Activated CD4-positive, alpha-beta T cell treated with anti-CD3 and anti-CD28 coated beads, Interleukin-2, amount 50 U/mL, for 48 hours (primary cell): ENCODE results near the gene RASGRP4.

Experiments used
- DNase-seq, 2 experiments: peaks; one replicate each; pipeline ENCODE4 v3.0.0-alpha.2; 2020

The RASGRP4 gene

GRCh38 chr19:38387550-38388348 is 38.3 kb downstream of the RASGRP4 start, which contains the start of gene GGN:
Gene GGN, minus strand, starts transcription at chr19:38388034. Its CDS starts 773 bp downstream, at chr19:38387261.
- peak; percentile 86 to 89 for DNase-seq

- no peak for DNase-seq
Observed at GRCh38 chr19:38386971-38387549, 39.0 kb downstream of the RASGRP4 start.

- no peak for DNase-seq
Observed at GRCh38 chr19:38386300-38386970, 39.6 kb downstream of the RASGRP4 start.

- DNase-seq: no peak
Observed at GRCh38 chr19:38385804-38386257, 40.2 kb downstream of the RASGRP4 start.

GRCh38 chr19:38385057-38385803 is 40.8 kb downstream of the RASGRP4 start:
- DNase-seq: no peak

GRCh38 chr19:38384209-38385027 is 41.6 kb downstream of the RASGRP4 start:
- DNase-seq: no peak

- DNase-seq: no peak
Observed at GRCh38 chr19:38383743-38384142, 42.3 kb downstream of the RASGRP4 start.

GRCh38 chr19:38383184-38383583 is 42.8 kb downstream of the RASGRP4 start:
- no peak for DNase-seq

GRCh38 chr19:38381138-38381537 is 44.9 kb downstream of the RASGRP4 start:
- DNase-seq: no peak

GRCh38 chr19:38378866-38379265 is 47.2 kb downstream of the RASGRP4 start:
- no peak for DNase-seq

- DNase-seq: no peak
Observed at GRCh38 chr19:38377052-38377451, 49.0 kb downstream of the RASGRP4 start.

GRCh38 chr19:38376576-38376975 is 49.4 kb downstream of the RASGRP4 start:
- no peak for DNase-seq

- DNase-seq: no peak
Observed at GRCh38 chr19:38375748-38376147, 50.3 kb downstream of the RASGRP4 start.

GRCh38 chr19:38375098-38375493 is 50.9 kb downstream of the RASGRP4 start:
- no peak for DNase-seq

GRCh38 chr19:38374332-38375097 is 51.5 kb downstream of the RASGRP4 start, which contains the start of gene PSMD8:
Gene PSMD8, plus strand, starts transcription at chr19:38374571. Its CDS starts 31 bp downstream, at chr19:38374602.
- peak; percentile 97 to 98 for DNase-seq

GRCh38 chr19:38373907-38374331 is 52.1 kb downstream of the RASGRP4 start:
- no peak for DNase-seq

- no peak for DNase-seq
Observed at GRCh38 chr19:38371081-38371480, 54.9 kb downstream of the RASGRP4 start.

GRCh38 chr19:38370299-38370698 is 55.7 kb downstream of the RASGRP4 start:
- DNase-seq: no peak

- DNase-seq: no peak
Observed at GRCh38 chr19:38369584-38369983, 56.4 kb downstream of the RASGRP4 start.

GRCh38 chr19:38367041-38367440 is 59.0 kb downstream of the RASGRP4 start:
- no peak for DNase-seq
